ENCODE measurements around the gene AKIRIN1. TPM values are rescaled to one million over a fixed set of nuclear protein-coding genes. Genes with fewer than 3 reads are reported as not detected.

AKIRIN1 gene
- total RNA-seq (2022; extraction: Qiagen RNA extraction; ENCODE audit: low read depth), result 34.9 to 52.6 TPM (median 43.4 TPM) in 5 replicates

GRCh38 chr1:38990738-38991637 lies at the start of gene AKIRIN1:
Gene AKIRIN1, plus strand, starts transcription at chr1:38991276. Its CDS starts 105 bp downstream, at chr1:38991381.

GRCh38 chr1:38941527-38942019 lies 49.5 kb upstream of the AKIRIN1 start, which contains the start of gene RHBDL2:
Gene RHBDL2, minus strand, starts transcription at chr1:38941830. Its CDS starts 22,618 bp downstream, at chr1:38919212.

GRCh38 chr1:39026051-39026865 lies 35.2 kb downstream of the AKIRIN1 start, which contains the start of gene NDUFS5:
Gene NDUFS5, plus strand, starts transcription at chr1:39026350. Its CDS starts 2,375 bp downstream, at chr1:39028725.

Other genes starting within 250 kb of the AKIRIN1 start
- 22.1 to 35.0 TPM (median 27.4 TPM) in 5 replicates for gene RRAGC, start 131.5 kb upstream of the AKIRIN1 start, total RNA-seq (2022; extraction: Qiagen RNA extraction; ENCODE audit: low read depth)
- 10.8 to 31.1 TPM (median 17.9 TPM) in 5 replicates for gene MYCBP, start 117.9 kb upstream of the AKIRIN1 start, total RNA-seq (2022; extraction: Qiagen RNA extraction; ENCODE audit: low read depth)
- gene GJA9, start 109.7 kb upstream of the AKIRIN1 start, total RNA-seq (2022; extraction: Qiagen RNA extraction; ENCODE audit: low read depth), result not detected in 5 replicates
- 1.0 to 2.5 TPM (median 2.1 TPM) in 5 replicates for gene RHBDL2, start 49.4 kb upstream of the AKIRIN1 start, total RNA-seq (2022; extraction: Qiagen RNA extraction; ENCODE audit: low read depth)
- 372 to 548 TPM (median 442 TPM) in 5 replicates for gene NDUFS5, start 35.1 kb downstream of the AKIRIN1 start, total RNA-seq (2022; extraction: Qiagen RNA extraction; ENCODE audit: low read depth)
- gene MACF1, start 213.4 kb downstream of the AKIRIN1 start, total RNA-seq (2022; extraction: Qiagen RNA extraction; ENCODE audit: low read depth), result 40.5 to 48.6 TPM (median 43.2 TPM) in 5 replicates

Measured in A549 treated with ZK216348 at 1 μM for 4 hours (cell line).